Measurements from ENCODE around the gene TMEM244.
"Not testable (repeated sequence)": the region's sequence is repeated elsewhere in the genome, so short reads cannot be mapped to it uniquely, and the experiment has no call there.

Gene TMEM244

GRCh38 chr6:129852257-129852858 is 8.8 kb downstream of the TMEM244 start:
- no peak for DNase-seq
- Mint-ChIP-seq H3K36me3 (ENCODE audit: low read depth) (no peaks in the 10 kb centered on the region), H3K9me3 (no peaks in the 10 kb centered on the region), H3K27me3 (no peaks in the 10 kb centered on the region), H3K4me3 (no peak overlapping the region), H3K4me1 (ENCODE audit: low read depth) (peaks cover 2% of the 10 kb centered on the region), H3K27ac (no peak overlapping the region)

- H3K27me3 Mint-ChIP-seq, result no peaks in the 10 kb centered on the region
- DNase-seq, result no peak
- H3K9me3 Mint-ChIP-seq, result no peaks in the 10 kb centered on the region
- no peak overlapping the region for H3K27ac Mint-ChIP-seq
- H3K36me3 Mint-ChIP-seq (ENCODE audit: low read depth), result no peaks in the 10 kb centered on the region
- no peak overlapping the region for H3K4me3 Mint-ChIP-seq
- H3K4me1 Mint-ChIP-seq (ENCODE audit: low read depth), result peaks cover 2% of the 10 kb centered on the region
These were observed 11.7 kb downstream of the TMEM244 start for GRCh38 chr6:129849456-129849855.

GRCh38 chr6:129846761-129847160 is 14.4 kb downstream of the TMEM244 start:
- Mint-ChIP-seq H3K9me3 (no peaks in the 10 kb centered on the region), H3K27ac (no peak overlapping the region), H3K36me3 (ENCODE audit: low read depth) (no peaks in the 10 kb centered on the region), H3K27me3 (peaks cover 3% of the 10 kb centered on the region), H3K4me3 (no peak overlapping the region), H3K4me1 (ENCODE audit: low read depth) (no peaks in the 10 kb centered on the region)
- DNase-seq, result no peak

- peaks cover 3% of the 10 kb centered on the region for H3K27me3 Mint-ChIP-seq
- H3K36me3 Mint-ChIP-seq (ENCODE audit: low read depth), result no peaks in the 10 kb centered on the region
- no peak for DNase-seq
- no peaks in the 10 kb centered on the region for H3K4me1 Mint-ChIP-seq (ENCODE audit: low read depth)
- no peak overlapping the region for H3K27ac Mint-ChIP-seq
- no peak overlapping the region for H3K4me3 Mint-ChIP-seq
- H3K9me3 Mint-ChIP-seq, result no peaks in the 10 kb centered on the region
These were observed 15.4 kb downstream of the TMEM244 start for GRCh38 chr6:129845696-129846095.

- H3K27ac Mint-ChIP-seq, result no peak overlapping the region
- no peaks in the 10 kb centered on the region for H3K36me3 Mint-ChIP-seq (ENCODE audit: low read depth)
- H3K4me3 Mint-ChIP-seq, result no peak overlapping the region
- DNase-seq, result no peak
- no peaks in the 10 kb centered on the region for H3K9me3 Mint-ChIP-seq
- peaks cover 3% of the 10 kb centered on the region for H3K27me3 Mint-ChIP-seq
- H3K4me1 Mint-ChIP-seq (ENCODE audit: low read depth), result no peaks in the 10 kb centered on the region
These were observed 16.8 kb downstream of the TMEM244 start for GRCh38 chr6:129844118-129844891.

- DNase-seq, result no peak
- Mint-ChIP-seq H3K27ac (no peak overlapping the region), H3K9me3 (no peaks in the 10 kb centered on the region), H3K36me3 (ENCODE audit: low read depth) (no peaks in the 10 kb centered on the region), H3K27me3 (peaks cover 3% of the 10 kb centered on the region), H3K4me3 (no peak overlapping the region), H3K4me1 (ENCODE audit: low read depth) (no peaks in the 10 kb centered on the region)
These were observed 17.5 kb downstream of the TMEM244 start for GRCh38 chr6:129843573-129843972.

GRCh38 chr6:129842881-129843409 is 18.2 kb downstream of the TMEM244 start:
- Mint-ChIP-seq H3K36me3 (ENCODE audit: low read depth) (no peaks in the 10 kb centered on the region), H3K9me3 (no peaks in the 10 kb centered on the region), H3K4me3 (no peak overlapping the region)

GRCh38 chr6:129842137-129842536 is 19.0 kb downstream of the TMEM244 start:
- no peak overlapping the region for H3K27ac Mint-ChIP-seq
- no peaks in the 10 kb centered on the region for H3K9me3 Mint-ChIP-seq
- H3K4me3 Mint-ChIP-seq, result no peak overlapping the region
- H3K4me1 Mint-ChIP-seq (ENCODE audit: low read depth), result no peaks in the 10 kb centered on the region
- H3K27me3 Mint-ChIP-seq, result peaks cover 6% of the 10 kb centered on the region
- DNase-seq, result no peak
- H3K36me3 Mint-ChIP-seq (ENCODE audit: low read depth), result no peaks in the 10 kb centered on the region

More at GRCh38 chr6:129842881-129843409, 18.2 kb downstream of the TMEM244 start:
- H3K4me1 Mint-ChIP-seq (ENCODE audit: low read depth), result no peaks in the 10 kb centered on the region
- DNase-seq, result no peak
- no peak overlapping the region for H3K27ac Mint-ChIP-seq
- H3K27me3 Mint-ChIP-seq, result peaks cover 3% of the 10 kb centered on the region

GRCh38 chr6:129839562-129839961 is 21.6 kb downstream of the TMEM244 start:
- DNase-seq; H3K9me3 Mint-ChIP-seq; H3K27ac Mint-ChIP-seq; H3K4me1 Mint-ChIP-seq (ENCODE audit: low read depth); H3K27me3 Mint-ChIP-seq; H3K36me3 Mint-ChIP-seq (ENCODE audit: low read depth); H3K4me3 Mint-ChIP-seq: not testable (repeated sequence)

- DNase-seq, result no peak
- H3K36me3 Mint-ChIP-seq (ENCODE audit: low read depth), result no peaks in the 10 kb centered on the region
- H3K4me1 Mint-ChIP-seq (ENCODE audit: low read depth), result no peaks in the 10 kb centered on the region
- H3K9me3 Mint-ChIP-seq, result peaks cover 2% of the 10 kb centered on the region
- H3K4me3 Mint-ChIP-seq, result no peak overlapping the region
- H3K27ac Mint-ChIP-seq, result no peak overlapping the region
- peaks cover 4% of the 10 kb centered on the region for H3K27me3 Mint-ChIP-seq
These were observed 25.4 kb downstream of the TMEM244 start for GRCh38 chr6:129835691-129836090.

- DNase-seq, result no peak
- Mint-ChIP-seq H3K4me3 (no peak overlapping the region), H3K4me1 (ENCODE audit: low read depth) (no peaks in the 10 kb centered on the region)
These were observed 28.8 kb downstream of the TMEM244 start for GRCh38 chr6:129832299-129832698.

GRCh38 chr6:129828229-129828628 is 32.9 kb downstream of the TMEM244 start:
- no peak overlapping the region for H3K27ac Mint-ChIP-seq
- no peaks in the 10 kb centered on the region for H3K4me1 Mint-ChIP-seq (ENCODE audit: low read depth)
- no peaks in the 10 kb centered on the region for H3K9me3 Mint-ChIP-seq
- no peak overlapping the region for H3K4me3 Mint-ChIP-seq
- no peaks in the 10 kb centered on the region for H3K27me3 Mint-ChIP-seq
- DNase-seq, result no peak
- no peaks in the 10 kb centered on the region for H3K36me3 Mint-ChIP-seq (ENCODE audit: low read depth)

More at GRCh38 chr6:129832299-129832698, 28.8 kb downstream of the TMEM244 start:
- peaks cover under 1% of the 10 kb centered on the region for H3K27me3 Mint-ChIP-seq
- no peak overlapping the region for H3K27ac Mint-ChIP-seq
- H3K36me3 Mint-ChIP-seq (ENCODE audit: low read depth), result no peaks in the 10 kb centered on the region
- peaks cover 2% of the 10 kb centered on the region for H3K9me3 Mint-ChIP-seq

GRCh38 chr6:129818251-129818650 is 42.9 kb downstream of the TMEM244 start:
- Mint-ChIP-seq H3K9me3 (no peaks in the 10 kb centered on the region), H3K4me1 (ENCODE audit: low read depth) (peaks cover 9% of the 10 kb centered on the region), H3K4me3 (no peak overlapping the region), H3K36me3 (ENCODE audit: low read depth) (no peaks in the 10 kb centered on the region), H3K27me3 (peaks cover 20% of the 10 kb centered on the region), H3K27ac (no peak overlapping the region)
- no peak for DNase-seq

GRCh38 chr6:129817821-129818220 is 43.3 kb downstream of the TMEM244 start:
- no peak overlapping the region for H3K27ac Mint-ChIP-seq
- no peaks in the 10 kb centered on the region for H3K9me3 Mint-ChIP-seq
- no peaks in the 10 kb centered on the region for H3K36me3 Mint-ChIP-seq (ENCODE audit: low read depth)
- H3K4me1 Mint-ChIP-seq (ENCODE audit: low read depth), result peaks cover 9% of the 10 kb centered on the region
- peaks cover 20% of the 10 kb centered on the region for H3K27me3 Mint-ChIP-seq
- no peak overlapping the region for H3K4me3 Mint-ChIP-seq
- no peak for DNase-seq

- no peak overlapping the region for H3K4me3 Mint-ChIP-seq
- H3K36me3 Mint-ChIP-seq (ENCODE audit: low read depth), result no peaks in the 10 kb centered on the region
- no peaks in the 10 kb centered on the region for H3K9me3 Mint-ChIP-seq
- no peak overlapping the region for H3K27ac Mint-ChIP-seq
- DNase-seq, result no peak
- H3K27me3 Mint-ChIP-seq, result peaks cover 20% of the 10 kb centered on the region
- peaks cover 9% of the 10 kb centered on the region for H3K4me1 Mint-ChIP-seq (ENCODE audit: low read depth)
These were observed 43.8 kb downstream of the TMEM244 start for GRCh38 chr6:129817332-129817731.
